Gastrocnemius medialis (tissue), 4 donors: ENCODE data around the gene ROR2.

ENCODE experiments used
- POLR2A ChIP-seq, 2 donors: fragments of 450-650 bp; IDR thresholded peaks; one replicate each; pipeline ENCODE4 v1.6.1; 2017; ENCODE audit warnings: antibody characterized with exemption in 2 of 2, mild to moderate bottlenecking in 2 of 2, moderate library complexity in 2 of 2
- TF ChIP-seq, protein P1 (sequence below), 5 experiments: fragments of 450-650 bp in 3 of 5; fragments of 200-600 bp in 2 of 5; sonication (generic) in 2 of 5; IDR thresholded peaks in 4 of 5; conservative IDR thresholded peaks in 1 of 5; 1 replicate in 4 of 5; 2 replicates in 1 of 5; pipeline ENCODE4 v1.5.1; 2016 to 2019; ENCODE audit warnings: antibody characterized with exemption in 5 of 5, mild to moderate bottlenecking in 3 of 5, moderate library complexity in 3 of 5

DNA sequence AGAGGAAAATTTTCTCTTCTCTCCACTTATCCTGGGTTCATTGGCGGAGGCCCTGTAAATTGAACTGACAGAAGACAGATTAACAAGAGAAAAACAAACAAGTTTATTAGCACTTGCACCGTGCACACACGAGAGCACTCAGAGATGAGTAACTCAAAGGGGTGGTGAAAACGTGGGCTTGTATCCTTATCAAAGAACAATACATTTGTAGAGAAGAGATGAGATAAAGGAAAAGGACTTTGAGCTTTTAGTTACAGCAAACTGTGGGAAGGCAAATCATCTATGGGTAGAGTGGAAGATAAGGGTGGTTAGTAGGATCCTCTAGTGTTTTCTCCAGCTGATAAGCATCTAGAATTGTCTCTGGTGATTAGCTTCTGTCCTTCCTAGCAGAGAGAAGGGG is 44.4 kb upstream of the ROR2 start:
- TF ChIP-seq, protein P1, sequence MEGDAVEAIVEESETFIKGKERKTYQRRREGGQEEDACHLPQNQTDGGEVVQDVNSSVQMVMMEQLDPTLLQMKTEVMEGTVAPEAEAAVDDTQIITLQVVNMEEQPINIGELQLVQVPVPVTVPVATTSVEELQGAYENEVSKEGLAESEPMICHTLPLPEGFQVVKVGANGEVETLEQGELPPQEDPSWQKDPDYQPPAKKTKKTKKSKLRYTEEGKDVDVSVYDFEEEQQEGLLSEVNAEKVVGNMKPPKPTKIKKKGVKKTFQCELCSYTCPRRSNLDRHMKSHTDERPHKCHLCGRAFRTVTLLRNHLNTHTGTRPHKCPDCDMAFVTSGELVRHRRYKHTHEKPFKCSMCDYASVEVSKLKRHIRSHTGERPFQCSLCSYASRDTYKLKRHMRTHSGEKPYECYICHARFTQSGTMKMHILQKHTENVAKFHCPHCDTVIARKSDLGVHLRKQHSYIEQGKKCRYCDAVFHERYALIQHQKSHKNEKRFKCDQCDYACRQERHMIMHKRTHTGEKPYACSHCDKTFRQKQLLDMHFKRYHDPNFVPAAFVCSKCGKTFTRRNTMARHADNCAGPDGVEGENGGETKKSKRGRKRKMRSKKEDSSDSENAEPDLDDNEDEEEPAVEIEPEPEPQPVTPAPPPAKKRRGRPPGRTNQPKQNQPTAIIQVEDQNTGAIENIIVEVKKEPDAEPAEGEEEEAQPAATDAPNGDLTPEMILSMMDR (IDR thresholded peaks at IDR 0.05 in 4 of 5, conservative IDR thresholded peaks at IDR 0.05 in 1 of 5), result no peak
- TF ChIP-seq POLR2A (IDR thresholded peaks at IDR 0.05), result no peak
